ENCODE measurements around the gene TMEM125. TPM values are rescaled to one million over a fixed set of nuclear protein-coding genes. Genes with fewer than 3 reads are reported as not detected.
A peak's percentile ranks its signal among the peaks of the same experiment; 100 is the strongest.

The TMEM125 gene
- total and polyA plus RNA-seq, 9 of the 15 experiments (the other 6 are each of a cell fraction or from before 2014, with no cell fraction given), result 0.07 to 0.08 TPM; not detected in 7

GRCh38 chr1:43312663-43313515 is 43.1 kb downstream of the TMEM125 start:
- Histone ChIP-seq H3K4me3 (no peak overlapping the region), H3K27me3 (ENCODE audit: control insufficient read depth in 2 of 2, insufficient read depth in 2 of 2, low read length in 2 of 2) (peaks cover 11 to 63% of the 10 kb centered on the region in 2 experiments; a peak in 3 of 5 replicates), H3K9me1 (ENCODE audit: control insufficient read depth, insufficient read depth, low read length) (no peaks in the 10 kb centered on the region), H3K9ac (ENCODE audit: insufficient read depth in 1 of 2, low read depth in 2 of 2, low read length in 2 of 2) (peak overlapping the region in 1 of 2 experiments; percentile 56; a peak in 2 of 4 replicates), H3K27ac (ENCODE audit: extremely low read depth, low read depth, low read length) (no peak overlapping the region), H3K4me1 (replicated peaks in 1 of 2; ENCODE audit: control insufficient read depth in 2 of 2, insufficient read depth in 2 of 2, low read length in 2 of 2) (peaks cover 0 to 15% of the 10 kb centered on the region in 2 experiments; a peak in 2 of 5 replicates), H3K36me3 (ENCODE audit: control insufficient read depth, insufficient read depth, low read length) (no peaks in the 10 kb centered on the region), H4K20me1 (replicated peaks; ENCODE audit: control insufficient read depth, insufficient read depth, low read length) (0 out of 2 replicates have a peak, but pooled peaks cover 4% of the 10 kb centered on the region), H3K9me3 (replicated peaks; ENCODE audit: control insufficient read depth, insufficient read depth, low read depth, low read length) (no peaks in the 10 kb centered on the region), H2AFZ (ENCODE audit: low read depth, low read length) (no peak overlapping the region), H3K79me2 (ENCODE audit: control insufficient read depth, insufficient read depth, low read length) (no peaks in the 10 kb centered on the region), H3K4me2 (ENCODE audit: insufficient read depth, low read length) (no peak overlapping the region)
- TF ChIP-seq NELFE (IDR thresholded peaks at IDR 0.05; ENCODE audit: insufficient read depth, insufficient read length), result no peak
- TF ChIP-seq, protein P1, sequence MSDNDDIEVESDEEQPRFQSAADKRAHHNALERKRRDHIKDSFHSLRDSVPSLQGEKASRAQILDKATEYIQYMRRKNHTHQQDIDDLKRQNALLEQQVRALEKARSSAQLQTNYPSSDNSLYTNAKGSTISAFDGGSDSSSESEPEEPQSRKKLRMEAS (CRISPR knock-in tag; IDR thresholded peaks at IDR 0.05), result 0 out of 2 replicates have a peak, but pooled peaks have one; percentile 15
- no peak for TF ChIP-seq POLR2H (tag; IDR thresholded peaks at IDR 0.05; ENCODE audit: low read depth)
- ChIA-PET POLR2A (interaction anchor here (0.6 to 1.5 kb wide), 3 partner anchors 8 to 77 kb away, joined by 3 to 4 read pairs (median 3); partner anchors contain the start of genes MED8 and SZT2), CTCF (ENCODE audit: low intra/inter-chr PET ratio) (no interaction called here)
- DNase-seq (ENCODE audit: extremely low read depth in 1 of 4, low spot score in 3 of 4) (no peak), ATAC-seq (no peak), FAIRE-seq (no peak)
- 43% methylated on average over 24 of the region's 24 CpGs for WGBS (ENCODE audit: insufficient coverage, low coverage, missing lambda C conversion rate)
- intact Hi-C loops (cut with micrococcal nuclease) (no loop called here), in situ Hi-C loops (cut with MboI) (no loop called here)
- no TSS peak for BruUV-seq (replicated peaks)
